Stromal cell of bone marrow (primary cell): ENCODE data around the gene SLC7A14.

Source experiments
- DNase-seq: peaks from one replicate; pipeline ENCODE4 v3.0.0-alpha.2; 2012; ENCODE audit warnings: low read depth

The SLC7A14 gene

GRCh38 chr3:170469151-170470062, 116.5 kb downstream of the SLC7A14 start:
- DNase-seq: peak; percentile 81

GRCh38 chr3:170467571-170468147, 118.2 kb downstream of the SLC7A14 start:
- no peak for DNase-seq

- DNase-seq: no peak
Measured at GRCh38 chr3:170467007-170467406, 118.9 kb downstream of the SLC7A14 start.

- DNase-seq: no peak
Measured at GRCh38 chr3:170465955-170466354, 119.9 kb downstream of the SLC7A14 start.

- no peak for DNase-seq
Measured at GRCh38 chr3:170463011-170463410, 122.9 kb downstream of the SLC7A14 start.

GRCh38 chr3:170458285-170458684, 127.6 kb downstream of the SLC7A14 start:
- DNase-seq: no peak

- no peak for DNase-seq
Measured at GRCh38 chr3:170454509-170454908, 131.4 kb downstream of the SLC7A14 start.

- DNase-seq: no peak
Measured at GRCh38 chr3:170450039-170450438, 135.8 kb downstream of the SLC7A14 start.

GRCh38 chr3:170448584-170448983, 137.3 kb downstream of the SLC7A14 start:
- no peak for DNase-seq

- DNase-seq: no peak
Measured at GRCh38 chr3:170443457-170443856, 142.4 kb downstream of the SLC7A14 start.

- DNase-seq: no peak
Measured at GRCh38 chr3:170442947-170443346, 142.9 kb downstream of the SLC7A14 start.

- no peak for DNase-seq
Measured at GRCh38 chr3:170441412-170441811, 144.5 kb downstream of the SLC7A14 start.

GRCh38 chr3:170440344-170440743, 145.5 kb downstream of the SLC7A14 start:
- no peak for DNase-seq

- DNase-seq: no peak
Measured at GRCh38 chr3:170438836-170439235, 147.0 kb downstream of the SLC7A14 start.

GRCh38 chr3:170437696-170438407, 148.0 kb downstream of the SLC7A14 start:
- DNase-seq: no peak

GRCh38 chr3:170437176-170437575, 148.7 kb downstream of the SLC7A14 start:
- DNase-seq: no peak

GRCh38 chr3:170436697-170437096, 149.2 kb downstream of the SLC7A14 start:
- DNase-seq: no peak

GRCh38 chr3:170432416-170432815, 153.5 kb downstream of the SLC7A14 start:
- no peak for DNase-seq

- no peak for DNase-seq
Measured at GRCh38 chr3:170431054-170431453, 154.8 kb downstream of the SLC7A14 start.

- no peak for DNase-seq
Measured at GRCh38 chr3:170429050-170429449, 156.8 kb downstream of the SLC7A14 start.

GRCh38 chr3:170428095-170428494, 157.8 kb downstream of the SLC7A14 start:
- no peak for DNase-seq

GRCh38 chr3:170426240-170426797, 159.6 kb downstream of the SLC7A14 start:
- no peak for DNase-seq
